ENCODE measurements around the gene RBM45. TPM values are rescaled to one million over a fixed set of nuclear protein-coding genes. Genes with fewer than 3 reads are reported as not detected.
"Not testable (repeated sequence)": the region's sequence is repeated elsewhere in the genome, so short reads cannot be mapped to it uniquely, and the experiment has no call there.

Gene RBM45
- total RNA-seq, 1 donor from 2014 or later: 20.6 TPM

- DNase-seq (ENCODE audit: low read depth in 2 of 2): no peak
Measured at GRCh38 chr2:178106053-178106452, 6.2 kb upstream of the RBM45 start.

- no peak for DNase-seq (ENCODE audit: low read depth in 2 of 2)
Measured at GRCh38 chr2:178108176-178108575, 4.1 kb upstream of the RBM45 start.

GRCh38 chr2:178109813-178110212, 2.4 kb upstream of the RBM45 start:
- peak; percentile 59 to 69 for DNase-seq (ENCODE audit: low read depth in 2 of 2)

- no peak for DNase-seq (ENCODE audit: low read depth in 2 of 2)
Measured at GRCh38 chr2:178110681-178111080, 1.6 kb upstream of the RBM45 start.

GRCh38 chr2:178111743-178112142, 494 bp upstream of the RBM45 start:
- DNase-seq (ENCODE audit: low read depth in 2 of 2): no peak

GRCh38 chr2:178114462-178114861, 2.2 kb downstream of the RBM45 start:
- no peak for DNase-seq (ENCODE audit: low read depth in 2 of 2)

GRCh38 chr2:178115271-178115670, 3.0 kb downstream of the RBM45 start:
- DNase-seq (ENCODE audit: low read depth in 2 of 2): no peak

GRCh38 chr2:178117725-178118124, 5.5 kb downstream of the RBM45 start:
- DNase-seq (ENCODE audit: low read depth in 2 of 2): no peak

- no peak for DNase-seq (ENCODE audit: low read depth in 2 of 2)
Measured at GRCh38 chr2:178119179-178119922, 7.1 kb downstream of the RBM45 start.

GRCh38 chr2:178123163-178123562, 10.9 kb downstream of the RBM45 start:
- DNase-seq (ENCODE audit: low read depth in 2 of 2): no peak

- peak in 1 of 2 donors; percentile 33 for DNase-seq (ENCODE audit: low read depth in 2 of 2)
Measured at GRCh38 chr2:178125125-178125524, 12.9 kb downstream of the RBM45 start.

- no peak for DNase-seq (ENCODE audit: low read depth in 2 of 2)
Measured at GRCh38 chr2:178125862-178126261, 13.6 kb downstream of the RBM45 start.

- peak; percentile 35 to 72 for DNase-seq (ENCODE audit: low read depth in 2 of 2)
Measured at GRCh38 chr2:178128836-178129630, 16.8 kb downstream of the RBM45 start.

GRCh38 chr2:178136321-178137025, 24.2 kb downstream of the RBM45 start:
- DNase-seq (ENCODE audit: low read depth in 2 of 2): no peak

- peak in 1 of 2 donors; percentile 17 for DNase-seq (ENCODE audit: low read depth in 2 of 2)
Measured at GRCh38 chr2:178142274-178143065, 30.2 kb downstream of the RBM45 start.

- no peak for DNase-seq (ENCODE audit: low read depth in 2 of 2)
Measured at GRCh38 chr2:178143481-178143880, 31.2 kb downstream of the RBM45 start.

- peak; percentile 11 to 90 for DNase-seq (ENCODE audit: low read depth in 2 of 2)
Measured at GRCh38 chr2:178152033-178152432, 39.8 kb downstream of the RBM45 start.

- no peak for DNase-seq (ENCODE audit: low read depth in 2 of 2)
Measured at GRCh38 chr2:178152542-178152941, 40.3 kb downstream of the RBM45 start.

GRCh38 chr2:178152977-178153376, 40.7 kb downstream of the RBM45 start:
- no peak for DNase-seq (ENCODE audit: low read depth in 2 of 2)

- not testable (repeated sequence) for DNase-seq (ENCODE audit: low read depth in 2 of 2)
Measured at GRCh38 chr2:178153878-178154277, 41.6 kb downstream of the RBM45 start.

- no peak for DNase-seq (ENCODE audit: low read depth in 2 of 2)
Measured at GRCh38 chr2:178155524-178155923, 43.3 kb downstream of the RBM45 start.

Data from lung microvascular endothelial cell (primary cell).